Stimulated activated memory B cell treated with anti-CD40 and anti-IgM and Interleukin-4, amounts not matched to agents 10 μg/mL and 1 μg/mL and 100 μg/mL, for 72 hours (primary cell): ENCODE results near the gene MT1A.

ENCODE experiments used
- ATAC-seq: fragments of 150-1000 bp; cut with Tn5 transposase; 2 replicates; pipeline ENCODE4 v1.10.0; 2021
- H3K27ac Mint-ChIP-seq: one replicate; pipeline ENCODE4 v1.8.0; 2022; ENCODE audit warnings: mild to moderate bottlenecking, mixed read lengths
- H3K27me3 Mint-ChIP-seq: one replicate; pipeline ENCODE4 v1.8.0; 2022; ENCODE audit warnings: mixed read lengths
- H3K36me3 Mint-ChIP-seq: one replicate; pipeline ENCODE4 v1.8.0; 2022; ENCODE audit warnings: mixed read lengths
- H3K4me1 Mint-ChIP-seq: one replicate; pipeline ENCODE4 v1.8.0; 2022; ENCODE audit warnings: mixed read lengths
- H3K4me3 Mint-ChIP-seq: one replicate; pipeline ENCODE4 v1.8.0; 2022; ENCODE audit warnings: mild to moderate bottlenecking, moderate library complexity, mixed read lengths
- H3K9me3 Mint-ChIP-seq: one replicate; pipeline ENCODE4 v1.8.0; 2022; ENCODE audit warnings: mixed read lengths

Gene MT1A

GRCh38 chr16:56607109-56607618, 31.3 kb upstream of the MT1A start:
- H3K27me3 Mint-ChIP-seq = no peaks in the 10 kb centered on the region
- no peaks in the 10 kb centered on the region for H3K36me3 Mint-ChIP-seq
- no peak overlapping the region for H3K4me3 Mint-ChIP-seq
- H3K9me3 Mint-ChIP-seq = no peaks in the 10 kb centered on the region
- no peak overlapping the region for H3K27ac Mint-ChIP-seq
- peaks cover 41% of the 10 kb centered on the region for H3K4me1 Mint-ChIP-seq
- ATAC-seq = no peak

- Mint-ChIP-seq H3K27ac (peak overlapping the region; percentile 76), H3K27me3 (no peaks in the 10 kb centered on the region), H3K36me3 (no peaks in the 10 kb centered on the region), H3K4me1 (peaks cover 41% of the 10 kb centered on the region), H3K9me3 (no peaks in the 10 kb centered on the region), H3K4me3 (peak overlapping the region; percentile 87)
- no peak for ATAC-seq
Measured at GRCh38 chr16:56607675-56608042, 30.8 kb upstream of the MT1A start.

- no peaks in the 10 kb centered on the region for H3K36me3 Mint-ChIP-seq
- peak within 1 kb of the TSS; percentile 76 for H3K27ac Mint-ChIP-seq
- no peaks in the 10 kb centered on the region for H3K27me3 Mint-ChIP-seq
- H3K4me3 Mint-ChIP-seq = peak within 1 kb of the TSS; percentile 87
- H3K9me3 Mint-ChIP-seq = no peaks in the 10 kb centered on the region
- peak; percentile 94 for ATAC-seq
- H3K4me1 Mint-ChIP-seq = peaks cover 41% of the 10 kb centered on the region
Measured at GRCh38 chr16:56608043-56608875, 30.2 kb upstream of the MT1A start, which contains the start of gene MT2A. Gene MT2A, plus strand, starts transcription at chr16:56608584. Its CDS starts 72 bp downstream, at chr16:56608656.

DNA sequence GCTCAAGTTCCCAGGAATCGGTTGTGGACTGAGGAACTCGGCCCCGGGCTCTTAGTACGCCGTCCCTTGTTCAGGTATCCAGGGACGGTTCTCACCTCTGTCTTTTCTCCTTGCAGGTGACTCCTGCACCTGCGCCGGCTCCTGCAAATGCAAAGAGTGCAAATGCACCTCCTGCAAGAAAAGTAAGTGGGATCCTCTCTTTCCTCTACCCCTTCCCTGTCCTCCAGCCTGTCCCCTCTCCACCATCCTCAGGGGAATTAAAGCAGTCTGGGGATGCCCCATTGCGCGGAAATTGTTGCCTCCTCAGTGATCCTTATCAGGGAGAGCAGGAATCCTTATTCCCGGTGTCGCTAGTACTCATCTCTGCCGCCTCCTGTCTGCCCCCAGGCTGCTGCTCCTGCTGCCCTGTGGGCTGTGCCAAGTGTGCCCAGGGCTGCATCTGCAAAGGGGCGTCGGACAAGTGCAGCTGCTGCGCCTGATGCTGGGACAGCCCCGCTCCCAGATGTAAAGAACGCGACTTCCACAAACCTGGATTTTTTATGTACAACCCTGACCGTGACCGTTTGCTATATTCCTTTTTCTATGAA, 29.5 kb upstream of the MT1A start:
- peaks cover 41% of the 10 kb centered on the region for H3K4me1 Mint-ChIP-seq
- peak overlapping the region; percentile 87 for H3K4me3 Mint-ChIP-seq
- no peak for ATAC-seq
- H3K27ac Mint-ChIP-seq = peak overlapping the region; percentile 76
- no peaks in the 10 kb centered on the region for H3K36me3 Mint-ChIP-seq
- no peaks in the 10 kb centered on the region for H3K27me3 Mint-ChIP-seq
- H3K9me3 Mint-ChIP-seq = no peaks in the 10 kb centered on the region

DNA sequence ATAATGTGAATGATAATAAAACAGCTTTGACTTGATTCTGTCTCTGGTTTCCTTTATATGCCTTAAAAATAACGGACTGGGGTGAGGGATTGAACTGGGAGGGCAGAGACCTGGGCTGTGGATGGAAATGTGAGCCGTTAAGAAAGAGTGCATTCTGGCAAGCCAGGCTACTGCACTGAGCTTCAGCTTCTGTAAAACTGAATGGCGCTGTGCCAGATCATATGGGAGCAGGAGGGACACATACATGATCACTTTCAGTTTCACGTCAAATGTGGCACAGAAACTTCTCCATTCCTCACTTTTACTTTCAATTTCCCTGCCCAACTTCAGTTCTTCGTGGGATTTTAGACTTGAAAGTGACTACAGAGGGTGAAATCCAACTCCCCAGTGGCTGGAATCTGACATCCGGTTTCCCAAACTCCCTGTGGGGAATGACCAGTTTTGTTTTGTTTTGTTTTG, 29.0 kb upstream of the MT1A start:
- Mint-ChIP-seq H3K27me3 (no peaks in the 10 kb centered on the region), H3K27ac (peak overlapping the region; percentile 76), H3K36me3 (no peaks in the 10 kb centered on the region), H3K9me3 (no peaks in the 10 kb centered on the region), H3K4me3 (peak overlapping the region; percentile 87), H3K4me1 (peaks cover 41% of the 10 kb centered on the region)
- peak; percentile 79 for ATAC-seq

GRCh38 chr16:56610017-56610608, 28.4 kb upstream of the MT1A start:
- Mint-ChIP-seq H3K36me3 (no peaks in the 10 kb centered on the region), H3K27ac (peak overlapping the region; percentile 76), H3K4me3 (peak overlapping the region; percentile 87), H3K9me3 (no peaks in the 10 kb centered on the region), H3K4me1 (peaks cover 41% of the 10 kb centered on the region), H3K27me3 (no peaks in the 10 kb centered on the region)
- ATAC-seq = peak; percentile 71

- peaks cover 41% of the 10 kb centered on the region for H3K4me1 Mint-ChIP-seq
- ATAC-seq = no peak
Measured at GRCh38 chr16:56610609-56611111, 27.8 kb upstream of the MT1A start.

DNA sequence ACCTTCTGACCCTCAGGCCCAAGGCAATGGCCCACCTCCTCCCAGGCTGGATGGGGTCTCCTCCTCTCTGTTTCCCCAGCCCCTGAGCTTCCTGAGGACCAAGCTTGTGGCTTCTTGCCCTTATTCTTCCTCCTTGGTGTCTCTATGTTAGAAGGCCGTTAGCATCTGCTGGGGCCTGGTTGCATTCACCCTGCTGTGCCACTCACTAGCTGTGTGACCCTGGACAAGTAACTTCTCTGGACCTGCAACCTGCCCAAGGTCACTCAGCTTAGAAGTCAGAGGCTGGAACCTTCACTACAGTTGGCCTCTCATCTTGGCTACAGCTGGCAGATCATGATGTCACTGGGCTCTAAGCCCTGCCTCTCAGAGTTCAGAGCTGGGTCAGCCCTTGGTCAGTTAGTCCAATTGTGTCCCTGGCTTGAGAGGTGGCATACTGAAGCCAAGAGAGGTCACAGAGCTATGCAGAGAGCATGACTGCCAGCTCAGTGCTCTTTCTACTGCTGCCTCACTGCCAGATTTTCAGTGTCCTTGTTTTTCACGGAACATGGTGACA, 27.1 kb upstream of the MT1A start:
- no peak for ATAC-seq
- H3K4me1 Mint-ChIP-seq = peaks cover 41% of the 10 kb centered on the region
- H3K4me3 Mint-ChIP-seq = peak overlapping the region; percentile 16
- no peaks in the 10 kb centered on the region for H3K9me3 Mint-ChIP-seq
- peaks cover under 1% of the 10 kb centered on the region for H3K27me3 Mint-ChIP-seq
- H3K27ac Mint-ChIP-seq = peak overlapping the region; percentile 76
- no peaks in the 10 kb centered on the region for H3K36me3 Mint-ChIP-seq

More at GRCh38 chr16:56610609-56611111, 27.8 kb upstream of the MT1A start:
- Mint-ChIP-seq H3K27me3 (no peaks in the 10 kb centered on the region), H3K27ac (peak overlapping the region; percentile 76), H3K9me3 (no peaks in the 10 kb centered on the region), H3K4me3 (peak overlapping the region; percentile 87), H3K36me3 (no peaks in the 10 kb centered on the region)

GRCh38 chr16:56613706-56614105, 24.8 kb upstream of the MT1A start:
- H3K4me1 Mint-ChIP-seq = peaks cover 38% of the 10 kb centered on the region
- peaks cover 24% of the 10 kb centered on the region for H3K27me3 Mint-ChIP-seq
- no peaks in the 10 kb centered on the region for H3K36me3 Mint-ChIP-seq
- no peak overlapping the region for H3K27ac Mint-ChIP-seq
- no peaks in the 10 kb centered on the region for H3K9me3 Mint-ChIP-seq
- ATAC-seq = no peak
- H3K4me3 Mint-ChIP-seq = no peak overlapping the region

DNA sequence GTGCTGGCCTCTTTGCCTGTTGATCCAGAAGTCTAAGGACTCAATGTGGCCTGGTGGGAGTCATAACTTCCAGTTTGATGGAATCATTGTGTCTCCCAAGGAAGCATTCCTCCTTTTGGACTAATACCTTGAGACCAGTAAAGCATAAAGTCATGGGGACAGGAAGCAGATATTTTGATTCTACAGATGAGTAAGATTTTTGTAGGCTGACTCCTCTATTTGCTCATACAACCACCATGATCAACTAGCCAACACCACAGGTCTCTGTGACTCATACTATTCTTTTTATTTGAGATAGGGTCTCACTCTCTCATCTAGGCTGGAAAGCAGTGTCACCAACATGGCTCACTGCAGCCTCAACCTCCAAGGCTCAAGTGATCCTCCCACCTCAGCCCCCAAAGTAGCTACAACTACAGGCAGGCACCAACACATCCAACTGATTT, 23.9 kb upstream of the MT1A start:
- ATAC-seq = no peak
- H3K27me3 Mint-ChIP-seq = peaks cover 33% of the 10 kb centered on the region
- no peaks in the 10 kb centered on the region for H3K36me3 Mint-ChIP-seq
- peaks cover 30% of the 10 kb centered on the region for H3K4me1 Mint-ChIP-seq
- H3K9me3 Mint-ChIP-seq = no peaks in the 10 kb centered on the region
- no peak overlapping the region for H3K27ac Mint-ChIP-seq
- no peak overlapping the region for H3K4me3 Mint-ChIP-seq

- no peak overlapping the region for H3K27ac Mint-ChIP-seq
Measured at GRCh38 chr16:56615353-56615752, 23.1 kb upstream of the MT1A start.

GRCh38 chr16:56616608-56617211, 21.8 kb upstream of the MT1A start:
- peaks cover 10% of the 10 kb centered on the region for H3K4me1 Mint-ChIP-seq
- H3K36me3 Mint-ChIP-seq = no peaks in the 10 kb centered on the region
- peak overlapping the region; percentile 44 for H3K4me3 Mint-ChIP-seq
- no peak for ATAC-seq
- H3K9me3 Mint-ChIP-seq = no peaks in the 10 kb centered on the region
- H3K27ac Mint-ChIP-seq = no peak overlapping the region
- H3K27me3 Mint-ChIP-seq = peaks cover 34% of the 10 kb centered on the region

More at GRCh38 chr16:56615353-56615752, 23.1 kb upstream of the MT1A start:
- no peak for ATAC-seq
- Mint-ChIP-seq H3K36me3 (no peaks in the 10 kb centered on the region), H3K9me3 (no peaks in the 10 kb centered on the region), H3K27me3 (peaks cover 34% of the 10 kb centered on the region), H3K4me1 (peaks cover 23% of the 10 kb centered on the region), H3K4me3 (no peak overlapping the region)

DNA sequence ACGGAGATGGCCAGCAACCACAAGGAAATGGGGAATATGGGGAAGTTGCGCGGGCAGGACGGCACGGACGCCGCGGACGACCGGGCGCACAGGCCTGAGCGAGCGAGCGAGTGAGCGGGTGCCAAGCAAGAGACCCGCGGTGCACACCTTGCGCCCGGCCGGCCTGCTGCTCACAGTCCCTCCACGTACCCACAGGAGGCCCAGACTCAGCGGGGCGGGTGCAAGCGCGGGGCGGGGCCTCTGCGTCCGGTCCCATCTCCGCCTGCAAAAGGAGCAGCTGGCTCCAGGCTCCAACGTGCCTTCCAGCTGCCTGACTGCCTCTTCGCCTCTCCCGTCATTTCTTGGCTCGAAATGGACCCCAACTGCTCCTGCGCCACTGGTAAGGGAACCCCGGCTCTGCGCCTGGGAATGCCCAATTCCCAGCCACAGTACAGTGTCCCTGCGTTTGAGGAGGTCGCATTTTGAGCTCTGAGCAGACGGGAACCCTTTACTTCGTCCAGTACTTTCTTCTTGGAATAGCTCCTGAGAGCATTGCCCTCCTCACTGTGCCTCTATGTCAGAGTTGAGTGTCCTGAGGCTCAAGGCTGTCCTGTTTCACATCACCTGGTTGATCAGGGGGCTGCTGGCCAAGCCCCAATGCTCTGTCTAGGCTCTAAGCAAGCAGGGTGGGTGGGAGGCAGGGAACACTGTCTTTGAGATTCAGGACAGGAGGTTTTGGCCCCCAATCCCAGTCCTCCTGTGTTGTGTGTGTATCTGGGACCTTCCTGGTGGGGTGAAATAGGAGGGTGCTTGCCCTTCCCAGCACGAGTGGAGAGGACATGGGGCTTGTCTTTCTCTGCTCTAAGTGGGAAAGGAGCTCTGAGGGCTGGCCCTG, 21.0 kb upstream of the MT1A start:
- H3K27me3 Mint-ChIP-seq = peaks cover 34% of the 10 kb centered on the region
- H3K4me3 Mint-ChIP-seq = peak overlapping the region; percentile 51
- peaks cover 10% of the 10 kb centered on the region for H3K4me1 Mint-ChIP-seq
- no peaks in the 10 kb centered on the region for H3K36me3 Mint-ChIP-seq
- H3K9me3 Mint-ChIP-seq = no peaks in the 10 kb centered on the region
- no peak overlapping the region for H3K27ac Mint-ChIP-seq
- ATAC-seq = peak; percentile 50

DNA sequence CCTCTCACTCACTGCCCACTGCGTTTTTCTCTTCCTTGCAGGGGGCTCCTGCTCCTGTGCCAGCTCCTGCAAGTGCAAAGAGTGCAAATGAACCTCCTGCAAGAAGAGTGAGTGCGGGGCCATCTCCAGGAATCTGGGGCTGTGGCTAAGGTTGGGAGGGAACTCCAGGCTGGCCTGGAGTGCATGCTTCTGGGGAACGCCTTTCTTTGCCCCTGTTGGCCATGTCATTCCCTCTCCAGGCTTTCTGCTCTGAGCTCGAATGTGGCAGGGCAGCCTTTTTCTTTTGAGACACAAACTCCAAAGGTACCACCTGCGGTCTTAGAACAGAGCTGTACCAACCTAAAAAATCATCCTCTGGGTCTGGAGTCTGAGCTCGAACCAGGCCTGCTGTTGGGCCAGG, 20.3 kb upstream of the MT1A start:
- H3K36me3 Mint-ChIP-seq = no peaks in the 10 kb centered on the region
- H3K9me3 Mint-ChIP-seq = no peaks in the 10 kb centered on the region
- no peak overlapping the region for H3K4me3 Mint-ChIP-seq
- H3K27me3 Mint-ChIP-seq = peaks cover 34% of the 10 kb centered on the region
- peaks cover 10% of the 10 kb centered on the region for H3K4me1 Mint-ChIP-seq
- ATAC-seq = no peak
- no peak overlapping the region for H3K27ac Mint-ChIP-seq
